ENCODE results near the gene ZIC5. TPM values are rescaled to one million over a fixed set of nuclear protein-coding genes. Genes with fewer than 3 reads are reported as not detected.

The ZIC5 gene
- total and polyA plus RNA-seq, 5 donors from 2014 or later = not detected

DNA sequence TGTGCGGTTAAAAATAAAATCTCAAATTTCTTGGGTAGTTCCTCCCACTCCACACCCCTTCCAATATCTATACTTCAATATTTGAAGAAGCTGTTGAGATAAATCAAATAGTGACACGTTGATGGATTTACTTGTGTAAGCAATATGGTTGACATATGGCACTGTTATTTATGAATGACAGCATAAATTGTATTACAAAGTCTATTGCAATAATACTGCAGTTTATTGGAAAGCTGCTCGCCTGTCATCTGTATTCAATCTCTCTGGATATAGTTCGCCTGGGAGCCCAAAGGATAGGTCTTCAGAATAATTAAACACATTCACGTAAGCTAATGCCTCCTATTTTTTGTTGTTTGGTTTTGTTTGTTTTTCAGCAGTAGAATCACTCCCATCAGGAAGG, 5.0 kb upstream of the ZIC5 start:
- H3K27me3 Mint-ChIP-seq = peaks cover 82% of the 10 kb centered on the region
- H3K9me3 Mint-ChIP-seq = peaks cover 2 to 24% (median 14%) of the 10 kb centered on the region in 7 donors
- peaks cover 4% of the 10 kb centered on the region for H3K36me3 Mint-ChIP-seq
- peak overlapping the region in 2 of 4 donors; percentile 53 to 61 for H3K4me3 Mint-ChIP-seq
- peak overlapping the region in 1 of 3 donors; percentile 63 for H3K27ac Mint-ChIP-seq
- H3K27ac ChIP-seq (ENCODE audit: insufficient read depth, low read length, poor library complexity, severe bottlenecking) = no peak overlapping the region
- no peak overlapping the region for H3K4me3 ChIP-seq (ENCODE audit: low read depth, low read length)
- ATAC-seq (ENCODE audit: low read depth in 2 of 2) = no peak
- DNase-seq = no peak
- H3K4me1 ChIP-seq (ENCODE audit: control insufficient read depth, insufficient read depth, low read length, poor library complexity, severe bottlenecking) = peaks cover 37% of the 10 kb centered on the region
- peaks cover 23 to 66% of the 10 kb centered on the region in 2 experiments for H3K9me3 ChIP-seq (ENCODE audit: control insufficient read depth in 2 of 2, low read length in 2 of 2)
- peaks cover 62% of the 10 kb centered on the region for H3K27me3 ChIP-seq (ENCODE audit: control insufficient read depth, insufficient read depth, low read length)
- no peaks in the 10 kb centered on the region for H3K36me3 ChIP-seq (ENCODE audit: control insufficient read depth, insufficient read depth, low read length)
- H3K4me1 Mint-ChIP-seq = peaks cover 3 to 19% (median 6%) of the 10 kb centered on the region in 4 donors

DNA sequence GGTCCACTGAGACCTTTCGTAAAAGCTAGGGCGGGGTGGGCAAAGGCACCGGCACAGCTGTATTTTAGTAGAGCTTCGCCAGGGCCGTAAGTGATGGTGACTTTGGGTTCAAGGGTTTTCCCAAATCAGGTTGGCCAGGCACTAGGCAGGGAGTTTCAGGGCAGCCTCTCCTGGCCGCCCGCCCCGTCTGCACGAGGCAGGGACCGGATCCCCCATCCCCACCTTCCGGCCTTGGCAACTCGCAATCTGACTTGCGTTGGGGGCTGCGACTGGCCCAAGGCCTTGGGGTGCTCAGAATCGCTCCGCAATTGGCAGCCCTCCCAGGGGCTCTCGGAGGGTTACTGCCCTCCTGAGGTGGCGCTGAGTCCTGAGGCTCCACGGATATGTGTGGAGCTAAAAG, 4.1 kb upstream of the ZIC5 start:
- H3K27ac ChIP-seq (ENCODE audit: insufficient read depth, low read length, poor library complexity, severe bottlenecking) = no peak overlapping the region
- no peak for ATAC-seq (ENCODE audit: low read depth in 2 of 2)
- peaks cover 23 to 66% of the 10 kb centered on the region in 2 experiments for H3K9me3 ChIP-seq (ENCODE audit: control insufficient read depth in 2 of 2, low read length in 2 of 2)
- H3K27me3 ChIP-seq (ENCODE audit: control insufficient read depth, insufficient read depth, low read length) = peaks cover 64% of the 10 kb centered on the region
- Mint-ChIP-seq H3K36me3 (peaks cover 4% of the 10 kb centered on the region), H3K4me3 (peak overlapping the region in 1 of 4 donors; percentile 39), H3K4me1 (peaks cover 3 to 22% (median 6%) of the 10 kb centered on the region in 4 donors), H3K27ac (no peak overlapping the region), H3K9me3 (peaks cover 2 to 24% (median 14%) of the 10 kb centered on the region in 7 donors), H3K27me3 (peaks cover 82% of the 10 kb centered on the region)
- no peaks in the 10 kb centered on the region for H3K36me3 ChIP-seq (ENCODE audit: control insufficient read depth, insufficient read depth, low read length)
- no peak for DNase-seq
- H3K4me3 ChIP-seq (ENCODE audit: low read depth, low read length) = no peak overlapping the region
- H3K4me1 ChIP-seq (ENCODE audit: control insufficient read depth, insufficient read depth, low read length, poor library complexity, severe bottlenecking) = peaks cover 36% of the 10 kb centered on the region

DNA sequence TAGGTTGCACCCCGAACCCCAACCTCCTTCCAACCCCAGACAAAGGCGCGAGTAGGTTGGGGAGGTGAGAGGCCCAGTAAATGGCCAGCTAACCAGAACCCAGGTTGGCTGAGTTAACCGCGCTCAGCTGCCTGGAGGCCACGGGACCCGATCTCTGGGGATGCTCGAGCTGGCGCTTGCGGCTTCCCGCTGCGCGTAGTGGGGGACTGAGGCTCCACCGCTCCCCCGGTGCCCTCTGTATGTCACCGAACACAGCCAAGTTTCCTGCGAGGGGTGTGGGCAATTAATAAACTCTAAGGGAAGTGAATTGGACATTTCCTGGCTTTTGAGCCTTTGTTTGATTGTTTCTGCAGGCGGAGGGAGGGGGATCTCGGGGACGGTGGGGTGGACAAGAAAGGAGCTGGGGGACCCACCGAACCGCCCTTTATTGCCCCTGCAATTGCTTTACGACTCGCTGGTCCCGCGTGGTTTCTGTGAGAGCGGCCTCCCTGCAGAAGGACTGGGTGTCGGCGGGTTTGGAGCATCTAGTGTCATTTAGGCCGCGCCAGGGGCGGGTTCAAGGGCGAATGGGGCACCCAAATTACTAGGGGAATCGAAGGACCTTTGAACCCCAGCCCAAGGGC, 3.5 kb upstream of the ZIC5 start:
- peak overlapping the region in 1 of 4 donors; percentile 13 for H3K4me3 Mint-ChIP-seq
- Histone ChIP-seq H3K4me3 (ENCODE audit: low read depth, low read length) (no peak overlapping the region), H3K4me1 (ENCODE audit: control insufficient read depth, insufficient read depth, low read length, poor library complexity, severe bottlenecking) (peaks cover 34% of the 10 kb centered on the region), H3K27ac (ENCODE audit: insufficient read depth, low read length, poor library complexity, severe bottlenecking) (no peak overlapping the region), H3K27me3 (ENCODE audit: control insufficient read depth, insufficient read depth, low read length) (peaks cover 64% of the 10 kb centered on the region), H3K9me3 (ENCODE audit: control insufficient read depth in 2 of 2, low read length in 2 of 2) (peaks cover 23 to 66% of the 10 kb centered on the region in 2 experiments), H3K36me3 (ENCODE audit: control insufficient read depth, insufficient read depth, low read length) (no peaks in the 10 kb centered on the region)
- H3K36me3 Mint-ChIP-seq = peaks cover 4% of the 10 kb centered on the region
- ATAC-seq (ENCODE audit: low read depth in 2 of 2) = no peak
- no peak for DNase-seq
- peak overlapping the region in 1 of 3 donors; percentile 44 for H3K27ac Mint-ChIP-seq
- peaks cover 4 to 23% (median 6%) of the 10 kb centered on the region in 4 donors for H3K4me1 Mint-ChIP-seq
- peaks cover 2 to 24% (median 14%) of the 10 kb centered on the region in 7 donors for H3K9me3 Mint-ChIP-seq
- H3K27me3 Mint-ChIP-seq = peaks cover 84% of the 10 kb centered on the region

DNA sequence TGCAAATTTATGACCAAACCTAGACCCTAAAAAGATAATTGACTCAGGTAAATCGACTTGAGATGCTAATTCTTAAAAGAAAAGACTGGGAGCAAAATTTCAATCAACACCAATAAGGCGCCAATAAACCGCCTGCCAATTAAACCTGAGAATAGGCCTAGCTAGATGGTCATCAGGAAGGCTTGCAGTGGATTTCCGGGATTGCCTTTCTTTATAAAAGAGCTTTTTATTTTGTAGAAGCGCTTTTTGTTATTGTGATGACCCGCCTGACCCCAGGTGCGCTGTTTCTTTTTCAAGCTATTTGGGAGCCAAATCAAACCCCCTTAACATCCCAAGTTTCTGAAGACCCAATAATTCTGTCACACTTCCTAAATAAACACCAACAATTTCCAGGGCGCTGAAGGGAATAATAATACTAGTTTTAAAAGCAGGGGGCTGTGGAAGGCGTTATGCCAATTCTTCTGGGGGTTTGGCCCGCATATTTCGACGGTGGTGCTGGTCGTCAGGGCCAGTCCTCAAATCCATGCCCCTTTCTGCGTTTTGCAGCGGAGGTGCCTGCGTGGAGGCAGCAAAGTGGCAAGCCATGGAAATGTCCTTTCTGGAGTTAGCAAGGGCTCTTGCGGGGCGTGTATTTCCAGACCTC, 2.9 kb upstream of the ZIC5 start:
- H3K4me1 ChIP-seq (ENCODE audit: control insufficient read depth, insufficient read depth, low read length, poor library complexity, severe bottlenecking) = peaks cover 34% of the 10 kb centered on the region
- no peak overlapping the region for H3K4me3 ChIP-seq (ENCODE audit: low read depth, low read length)
- peak overlapping the region in 3 of 4 donors; percentile 46 to 78 (median 47) for H3K4me3 Mint-ChIP-seq
- ATAC-seq (ENCODE audit: low read depth in 2 of 2) (no peak), DNase-seq (no peak)
- peaks cover 2 to 24% (median 13%) of the 10 kb centered on the region in 7 donors for H3K9me3 Mint-ChIP-seq
- peak overlapping the region in 2 of 3 donors; percentile 44 to 76 for H3K27ac Mint-ChIP-seq
- H3K36me3 Mint-ChIP-seq = peaks cover 4% of the 10 kb centered on the region
- H3K4me1 Mint-ChIP-seq = peaks cover 6 to 24% (median 9%) of the 10 kb centered on the region in 4 donors
- no peaks in the 10 kb centered on the region for H3K36me3 ChIP-seq (ENCODE audit: control insufficient read depth, insufficient read depth, low read length)
- H3K9me3 ChIP-seq (ENCODE audit: control insufficient read depth in 2 of 2, low read length in 2 of 2) = peaks cover 23 to 66% of the 10 kb centered on the region in 2 experiments
- H3K27me3 Mint-ChIP-seq = peaks cover 85% of the 10 kb centered on the region
- peaks cover 64% of the 10 kb centered on the region for H3K27me3 ChIP-seq (ENCODE audit: control insufficient read depth, insufficient read depth, low read length)
- H3K27ac ChIP-seq (ENCODE audit: insufficient read depth, low read length, poor library complexity, severe bottlenecking) = no peak overlapping the region

DNA sequence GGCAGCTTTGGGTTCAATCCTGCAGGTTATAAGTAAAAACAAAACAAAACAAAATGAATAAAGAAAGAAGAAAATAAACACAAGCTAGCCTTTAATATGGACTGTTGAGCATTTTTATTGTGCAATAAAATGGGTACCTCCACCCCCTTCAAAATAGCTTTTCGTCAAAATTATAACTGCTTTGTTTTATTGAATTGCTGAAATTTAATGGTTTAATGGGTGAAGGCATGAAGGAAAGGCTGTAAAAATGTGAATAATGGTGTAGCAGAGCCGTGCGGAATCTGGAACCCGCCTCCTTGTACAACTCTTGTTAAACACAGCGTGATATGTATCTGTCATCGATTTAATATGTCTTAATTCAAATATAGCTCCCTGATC, 2.2 kb upstream of the ZIC5 start:
- peaks cover 63% of the 10 kb centered on the region for H3K27me3 ChIP-seq (ENCODE audit: control insufficient read depth, insufficient read depth, low read length)
- H3K4me1 ChIP-seq (ENCODE audit: control insufficient read depth, insufficient read depth, low read length, poor library complexity, severe bottlenecking) = peaks cover 34% of the 10 kb centered on the region
- no peaks in the 10 kb centered on the region for H3K36me3 ChIP-seq (ENCODE audit: control insufficient read depth, insufficient read depth, low read length)
- no peak for DNase-seq
- H3K27me3 Mint-ChIP-seq = peaks cover 85% of the 10 kb centered on the region
- peaks cover 4% of the 10 kb centered on the region for H3K36me3 Mint-ChIP-seq
- peak overlapping the region in 3 of 4 donors; percentile 15 to 47 (median 46) for H3K4me3 Mint-ChIP-seq
- no peak overlapping the region for H3K27ac ChIP-seq (ENCODE audit: insufficient read depth, low read length, poor library complexity, severe bottlenecking)
- no peak for ATAC-seq (ENCODE audit: low read depth in 2 of 2)
- peaks cover 23 to 62% of the 10 kb centered on the region in 2 experiments for H3K9me3 ChIP-seq (ENCODE audit: control insufficient read depth in 2 of 2, low read length in 2 of 2)
- peak overlapping the region in 2 of 3 donors; percentile 44 to 48 for H3K27ac Mint-ChIP-seq
- no peak overlapping the region for H3K4me3 ChIP-seq (ENCODE audit: low read depth, low read length)
- peaks cover 3 to 27% (median 13%) of the 10 kb centered on the region in 4 donors for H3K4me1 Mint-ChIP-seq
- peaks cover 3 to 25% (median 13%) of the 10 kb centered on the region in 7 donors for H3K9me3 Mint-ChIP-seq

DNA sequence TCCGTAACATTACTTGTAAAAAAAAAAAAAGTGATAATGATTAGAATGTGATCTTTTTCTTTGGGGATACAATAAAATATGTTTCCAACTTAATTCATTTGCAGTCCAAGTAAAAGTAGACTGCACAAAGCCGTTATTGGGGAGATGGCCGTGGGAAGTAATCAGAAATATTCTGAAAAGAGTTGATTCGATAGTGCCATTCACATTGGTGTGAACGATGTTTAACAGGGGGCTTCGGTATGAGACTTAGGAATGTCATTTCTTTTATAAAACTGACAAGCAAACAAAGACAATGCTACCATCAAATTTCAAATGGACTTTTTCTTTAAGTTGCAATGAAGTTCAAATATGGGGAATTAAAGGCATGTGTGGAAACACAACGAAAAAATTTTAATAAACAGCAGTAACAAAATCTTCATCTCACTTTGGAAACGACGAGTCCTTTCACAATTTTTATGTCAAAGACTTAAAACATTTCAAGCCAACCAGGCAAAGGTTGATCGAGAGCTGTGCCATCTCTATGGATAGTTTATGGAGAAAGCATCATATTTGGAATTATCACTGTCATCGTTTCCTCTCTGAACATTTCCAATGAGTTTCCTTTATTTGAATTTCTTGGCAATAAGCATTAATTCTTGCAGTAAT, 1.7 kb upstream of the ZIC5 start:
- peak overlapping the region; percentile 27 to 86 (median 38) for H3K4me3 Mint-ChIP-seq
- peaks cover 3 to 25% (median 13%) of the 10 kb centered on the region in 7 donors for H3K9me3 Mint-ChIP-seq
- Histone ChIP-seq H3K4me1 (ENCODE audit: control insufficient read depth, insufficient read depth, low read length, poor library complexity, severe bottlenecking) (peaks cover 34% of the 10 kb centered on the region), H3K36me3 (ENCODE audit: control insufficient read depth, insufficient read depth, low read length) (no peaks in the 10 kb centered on the region), H3K27me3 (ENCODE audit: control insufficient read depth, insufficient read depth, low read length) (peaks cover 58% of the 10 kb centered on the region), H3K27ac (ENCODE audit: insufficient read depth, low read length, poor library complexity, severe bottlenecking) (no peak overlapping the region), H3K4me3 (ENCODE audit: low read depth, low read length) (no peak overlapping the region), H3K9me3 (ENCODE audit: control insufficient read depth in 2 of 2, low read length in 2 of 2) (peaks cover 23 to 60% of the 10 kb centered on the region in 2 experiments)
- ATAC-seq (ENCODE audit: low read depth in 2 of 2) = no peak
- H3K27ac Mint-ChIP-seq = peak overlapping the region in 1 of 3 donors; percentile 44
- peaks cover 0 to 22% (median 11%) of the 10 kb centered on the region in 4 donors for H3K4me1 Mint-ChIP-seq
- peaks cover 80% of the 10 kb centered on the region for H3K27me3 Mint-ChIP-seq
- peaks cover 4% of the 10 kb centered on the region for H3K36me3 Mint-ChIP-seq
- no peak for DNase-seq

DNA sequence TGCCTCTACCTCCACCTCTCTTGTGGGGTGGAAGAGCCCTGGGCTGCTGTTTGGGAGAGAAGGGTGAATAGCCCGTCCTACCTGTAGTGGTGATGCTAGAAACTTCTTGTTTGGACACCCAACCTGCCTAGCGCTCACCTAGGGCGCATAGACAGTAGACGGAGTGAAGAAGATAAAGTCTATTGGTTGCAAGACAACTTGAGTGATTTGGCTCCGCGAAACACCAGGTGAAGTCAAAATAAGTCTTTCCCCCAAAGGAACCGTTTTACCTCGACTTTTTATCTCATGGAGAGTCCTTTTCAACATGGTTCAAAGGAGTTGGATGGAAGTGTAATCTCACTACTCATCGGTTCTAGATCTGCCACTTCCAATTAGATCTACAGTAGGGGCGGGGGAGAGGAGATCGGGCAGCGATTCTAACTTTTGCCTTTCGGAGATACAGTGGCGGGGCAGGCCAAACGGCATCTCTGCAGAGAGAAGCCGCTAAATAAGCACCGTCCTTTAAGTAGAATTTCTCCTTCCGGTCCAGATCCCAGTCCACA, 694 bp upstream of the ZIC5 start:
- no peak overlapping the region for H3K4me3 ChIP-seq (ENCODE audit: low read depth, low read length)
- peaks cover 38% of the 10 kb centered on the region for H3K4me1 ChIP-seq (ENCODE audit: control insufficient read depth, insufficient read depth, low read length, poor library complexity, severe bottlenecking)
- no peak for DNase-seq
- Mint-ChIP-seq H3K36me3 (peaks cover 4% of the 10 kb centered on the region), H3K9me3 (peaks cover 3 to 28% (median 11%) of the 10 kb centered on the region in 7 donors), H3K27ac (peak overlapping the region in 2 of 3 donors; percentile 27 to 71), H3K27me3 (peaks cover 78% of the 10 kb centered on the region), H3K4me3 (peak overlapping the region; percentile 41 to 86 (median 65)), H3K4me1 (peaks cover 0 to 27% (median 15%) of the 10 kb centered on the region in 4 donors)
- H3K27me3 ChIP-seq (ENCODE audit: control insufficient read depth, insufficient read depth, low read length) = peaks cover 54% of the 10 kb centered on the region
- no peak for ATAC-seq (ENCODE audit: low read depth in 2 of 2)
- H3K9me3 ChIP-seq (ENCODE audit: control insufficient read depth in 2 of 2, low read length in 2 of 2) = peaks cover 20 to 54% of the 10 kb centered on the region in 2 experiments
- no peaks in the 10 kb centered on the region for H3K36me3 ChIP-seq (ENCODE audit: control insufficient read depth, insufficient read depth, low read length)
- H3K27ac ChIP-seq (ENCODE audit: insufficient read depth, low read length, poor library complexity, severe bottlenecking) = no peak overlapping the region
